Hair follicle dermal papilla cell (primary cell): ENCODE data around the gene PGF. TPM values are rescaled to one million over a fixed set of nuclear protein-coding genes. Genes with fewer than 3 reads are reported as not detected.

Source experiments
- total RNA-seq: library from RNA; depleted of rRNA; stranded (reverse); fragments of >200 nt; gene quantifications from 2 replicates; pipeline ENCODE4 v1.2.3, GENCODE V29; 2012

Gene PGF
- total RNA-seq = 101 and 129 TPM in 2 replicates

DNA sequence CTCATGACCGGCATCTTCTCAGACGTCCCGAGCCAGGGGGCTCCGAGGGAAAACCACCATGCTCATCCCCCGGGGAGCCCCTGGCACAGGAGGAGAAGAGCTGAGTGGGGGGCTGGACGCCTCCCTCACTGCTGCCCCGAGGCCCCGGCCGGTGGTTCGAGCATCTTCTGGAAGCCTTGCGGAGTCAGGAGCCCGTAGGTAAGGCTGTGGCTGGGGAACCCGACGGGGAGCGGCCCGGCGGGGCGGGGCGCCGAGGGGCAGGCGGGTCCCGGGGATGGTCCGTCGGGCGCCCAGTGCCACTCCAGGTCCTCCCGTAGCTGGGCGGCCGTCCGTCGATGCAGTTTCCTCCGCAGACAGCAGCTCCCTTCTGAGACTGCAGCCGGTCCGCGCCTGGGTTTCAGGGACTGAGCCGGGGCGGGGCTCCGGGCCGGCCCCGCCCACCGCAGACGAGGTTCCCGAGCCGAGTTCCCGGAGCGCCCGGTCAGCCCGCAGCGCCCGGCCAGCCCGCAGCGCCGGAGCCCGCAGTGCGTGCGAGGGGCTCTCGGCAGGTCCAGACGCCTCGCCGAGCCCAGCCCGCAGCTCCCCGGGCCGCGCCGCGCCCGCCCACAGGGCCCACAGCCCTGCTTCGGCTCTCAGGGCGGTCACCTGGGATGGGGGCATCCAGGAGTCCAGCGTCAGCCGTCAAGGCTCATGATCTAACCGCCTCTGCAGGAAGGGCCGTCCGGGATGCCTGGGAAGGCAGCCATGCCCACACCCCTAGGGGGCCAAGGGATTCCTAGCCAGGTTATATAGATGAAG, at the start of gene PGF:
Gene PGF, minus strand, starts transcription at position 369 of the 798 bp plus-strand sequence. Its CDS starts 355 bp downstream, at position 14.

DNA sequence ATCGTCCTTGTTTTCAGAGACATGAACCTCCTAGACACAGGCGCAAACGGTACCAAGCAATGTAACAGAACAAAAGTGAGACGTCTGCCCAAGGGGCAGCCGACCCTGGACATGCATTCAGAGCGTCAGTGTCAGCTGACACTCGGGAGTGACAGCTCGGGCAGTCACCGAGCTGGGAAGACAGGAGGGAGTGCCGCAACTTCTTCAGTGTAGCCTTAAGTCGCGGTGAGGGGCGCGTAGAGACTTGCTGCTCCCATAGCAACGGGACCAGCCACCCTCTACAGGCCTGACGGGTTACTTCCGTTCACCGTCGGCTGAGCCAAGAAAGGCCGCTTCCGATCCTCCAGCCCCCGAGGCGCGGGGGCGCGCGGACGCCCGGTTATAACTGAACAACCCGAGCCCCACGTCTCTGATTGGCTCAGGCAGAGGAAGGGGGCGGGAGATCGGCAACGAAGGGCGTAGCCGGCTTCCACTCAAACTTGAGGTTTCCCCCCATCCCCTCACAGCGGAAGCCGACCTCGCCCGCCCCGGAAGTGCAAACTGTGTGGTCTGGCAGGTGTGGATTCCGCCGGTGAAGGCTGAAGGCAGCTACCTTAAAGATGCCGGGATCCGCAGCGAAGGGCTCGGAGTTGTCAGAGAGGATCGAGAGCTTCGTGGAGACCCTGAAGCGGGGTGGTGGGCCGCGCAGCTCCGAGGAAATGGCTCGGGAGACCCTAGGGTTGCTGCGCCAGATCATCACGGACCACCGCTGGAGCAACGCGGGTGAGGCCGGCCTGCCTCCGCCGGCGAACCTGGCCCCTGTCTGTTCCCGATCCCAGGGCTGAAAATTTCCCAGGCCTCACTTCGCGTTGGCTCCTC, 47.2 kb upstream of the PGF start, which contains the start of gene EIF2B2:
Gene EIF2B2, plus strand, starts transcription at position 530 of the 858 bp plus-strand sequence. Its CDS starts 70 bp downstream, at position 600.

DNA sequence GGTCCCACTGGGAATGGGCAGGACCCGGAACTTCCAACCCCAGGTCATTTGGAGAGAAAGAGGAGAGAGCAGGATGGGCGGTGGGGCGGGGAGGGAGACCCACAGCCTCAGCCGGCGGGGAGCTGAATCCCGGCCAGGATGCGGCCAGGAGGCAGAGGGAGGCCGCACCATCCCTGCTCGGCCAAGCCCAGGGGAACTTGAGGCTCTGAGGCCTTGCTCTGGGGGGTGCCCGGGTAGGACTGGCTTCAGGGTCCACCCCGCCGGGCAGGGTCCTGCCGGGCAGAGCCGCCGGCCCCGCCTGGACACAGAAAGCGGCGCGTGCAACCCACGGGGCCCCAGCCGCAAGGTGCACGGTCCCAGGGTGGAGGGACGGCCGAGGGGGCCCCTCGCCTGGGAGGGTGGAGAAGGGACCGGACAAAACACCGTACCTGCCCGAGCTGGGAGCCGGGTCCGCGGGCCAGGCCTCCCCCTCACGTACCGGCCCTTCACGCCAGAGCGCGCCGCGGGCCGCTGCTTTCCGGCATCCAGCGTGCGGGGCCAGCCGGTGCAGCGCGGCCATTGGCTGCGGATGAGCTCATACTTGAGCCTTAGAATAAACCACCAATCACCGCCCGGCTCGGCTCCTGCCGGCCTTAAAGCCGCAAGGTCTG, 32.5 kb downstream of the PGF start, which contains the start of gene RPS6KL1:
Gene RPS6KL1, minus strand, starts transcription at position 509 of the 650 bp plus-strand sequence. CDS start 1,719 bp downstream, outside the sequence.

Other genes with a start within 250 kb of the PGF start
- 31.7 and 33.3 TPM in 2 replicates for gene AREL1, start 242.5 kb downstream of the PGF start, total RNA-seq
- 27.8 and 32.1 TPM in 2 replicates for gene FCF1, start 242.5 kb downstream of the PGF start, total RNA-seq
- 35.9 and 46.6 TPM in 2 replicates for gene YLPM1, start 192.3 kb downstream of the PGF start, total RNA-seq
- gene PROX2, start 79.5 kb downstream of the PGF start, total RNA-seq = 0.12 and 0.16 TPM in 2 replicates
- gene DLST, start 73.7 kb downstream of the PGF start, total RNA-seq = 194 and 213 TPM in 2 replicates
- 0.32 and 1.3 TPM in 2 replicates for gene RPS6KL1, start 32.3 kb downstream of the PGF start, total RNA-seq
- 42.4 and 44.4 TPM in 2 replicates for gene EIF2B2, start 47.3 kb upstream of the PGF start, total RNA-seq
- 20.8 and 22.0 TPM in 2 replicates for gene MLH3, start 95.9 kb upstream of the PGF start, total RNA-seq
- gene ACYP1, start 108.4 kb upstream of the PGF start, total RNA-seq = 7.8 and 9.9 TPM in 2 replicates
- gene ZC2HC1C, start 114.0 kb upstream of the PGF start, total RNA-seq = 0.85 and 1.3 TPM in 2 replicates
- gene NEK9, start 171.5 kb upstream of the PGF start, total RNA-seq = 45.3 and 48.5 TPM in 2 replicates
- 335 and 365 TPM in 2 replicates for gene TMED10, start 221.0 kb upstream of the PGF start, total RNA-seq